ENCODE measurements around the gene BTF3.

DNA sequence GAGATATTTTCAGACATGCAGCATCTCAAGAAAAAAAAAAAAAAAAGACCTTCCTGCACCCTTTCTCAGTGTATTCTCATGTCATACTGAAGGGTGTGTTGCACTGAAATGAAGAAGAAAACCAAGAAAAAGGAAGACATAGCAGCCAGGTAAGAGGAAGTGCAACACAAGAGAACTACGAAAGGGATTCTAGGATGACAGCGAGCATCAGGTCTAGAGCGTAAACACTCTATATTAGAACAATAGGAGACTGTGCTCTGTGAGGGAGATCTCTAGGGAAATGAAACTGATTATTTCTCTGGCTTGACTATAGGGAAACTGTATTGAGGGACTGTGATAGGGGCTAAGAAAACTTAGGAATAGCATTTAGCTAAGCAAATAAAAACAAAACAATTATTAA, 30.0 kb downstream of the BTF3 start:
- TF ChIP-seq, protein P1, sequence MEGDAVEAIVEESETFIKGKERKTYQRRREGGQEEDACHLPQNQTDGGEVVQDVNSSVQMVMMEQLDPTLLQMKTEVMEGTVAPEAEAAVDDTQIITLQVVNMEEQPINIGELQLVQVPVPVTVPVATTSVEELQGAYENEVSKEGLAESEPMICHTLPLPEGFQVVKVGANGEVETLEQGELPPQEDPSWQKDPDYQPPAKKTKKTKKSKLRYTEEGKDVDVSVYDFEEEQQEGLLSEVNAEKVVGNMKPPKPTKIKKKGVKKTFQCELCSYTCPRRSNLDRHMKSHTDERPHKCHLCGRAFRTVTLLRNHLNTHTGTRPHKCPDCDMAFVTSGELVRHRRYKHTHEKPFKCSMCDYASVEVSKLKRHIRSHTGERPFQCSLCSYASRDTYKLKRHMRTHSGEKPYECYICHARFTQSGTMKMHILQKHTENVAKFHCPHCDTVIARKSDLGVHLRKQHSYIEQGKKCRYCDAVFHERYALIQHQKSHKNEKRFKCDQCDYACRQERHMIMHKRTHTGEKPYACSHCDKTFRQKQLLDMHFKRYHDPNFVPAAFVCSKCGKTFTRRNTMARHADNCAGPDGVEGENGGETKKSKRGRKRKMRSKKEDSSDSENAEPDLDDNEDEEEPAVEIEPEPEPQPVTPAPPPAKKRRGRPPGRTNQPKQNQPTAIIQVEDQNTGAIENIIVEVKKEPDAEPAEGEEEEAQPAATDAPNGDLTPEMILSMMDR (IDR thresholded peaks at IDR 0.05; ENCODE audit: low read length): no peak
- TF ChIP-seq EZH2 (optimal IDR thresholded peaks at IDR 0.05; ENCODE audit: low read depth, low read length) (no peak), EZH2phosphoT487 (IDR thresholded peaks at IDR 0.05; ENCODE audit: low read length) (no peak)
